Kidney (tissue), 14 donors: ENCODE data around the gene CAPN14. TPM values are rescaled to one million over a fixed set of nuclear protein-coding genes. Genes with fewer than 3 reads are reported as not detected.
A peak's percentile ranks its signal among the peaks of the same experiment; 100 is the strongest.

ENCODE experiments used
- DNase-seq, 5 donors: peaks; one replicate each; pipeline ENCODE4 v3.0.0-alpha.2; 2013 to 2020
- FAIRE-seq: peaks from 2 replicates; lab custom pipeline; 2012; peaks lifted over from hg19 to GRCh38; lab: Jason Lieb, UNC
- H3K27ac ChIP-seq, 2 donors: one replicate each; pipeline ENCODE4 v1.7.0; 2013; ENCODE audit warnings: low read depth in 2 of 2, low read length in 2 of 2, inconsistent platforms in 1 of 2
- H3K27me3 ChIP-seq: one replicate; pipeline ENCODE4 v1.7.1; 2013; ENCODE audit warnings: low read length, inconsistent platforms; ENCODE audit not compliant: control insufficient read depth, insufficient read depth
- H3K36me3 ChIP-seq, 3 donors: one replicate each; pipeline versions ENCODE4 v1.7.0 to v1.7.1; 2013; ENCODE audit warnings: low read length in 3 of 3, control low read depth in 1 of 3, inconsistent platforms in 1 of 3; ENCODE audit not compliant: insufficient read depth in 3 of 3, control insufficient read depth in 2 of 3
- H3K4me1 ChIP-seq, 3 donors: one replicate each; pipeline versions ENCODE4 v1.7.0 to v1.7.1; 2013; ENCODE audit warnings: low read length in 3 of 3, inconsistent platforms in 1 of 3, low read depth in 1 of 3; ENCODE audit not compliant: control insufficient read depth in 2 of 3, insufficient read depth in 2 of 3
- H3K4me3 ChIP-seq, 3 donors: one replicate each; pipeline versions ENCODE4 v1.7.0 to v1.8.1; 2013; ENCODE audit warnings: low read length in 3 of 3, control low read depth in 1 of 3, inconsistent platforms in 1 of 3
- H3K9ac ChIP-seq, 3 donors: one replicate each; pipeline versions ENCODE4 v1.7.0 to v1.7.1; 2013; ENCODE audit warnings: low read length in 3 of 3, control low read depth in 1 of 3, inconsistent platforms in 1 of 3
- H3K9me3 ChIP-seq, 3 donors: one replicate each; pipeline versions ENCODE4 v1.7.0 to v1.7.1; 2013; ENCODE audit warnings: low read length in 3 of 3, control low read depth in 1 of 3, inconsistent platforms in 1 of 3; ENCODE audit not compliant: control insufficient read depth in 2 of 3, insufficient read depth in 1 of 3
- CTCF ChIP-seq: IDR thresholded peaks from 3 replicates; pipeline ENCODE4 v1.5.1; 2012; ENCODE audit warnings: mild to moderate bottlenecking, moderate library complexity, borderline replicate concordance; ENCODE audit not compliant: insufficient read depth; ENCODE audit errors: extremely low read depth
- intact Hi-C: fragments of 100-400 bp; cut with DNase I; formaldehyde crosslinking; loops from one replicate; pipeline ENCODE4 v1.11.1; 2022
- polyA plus RNA-seq: library from polyadenylated mRNA; stranded (reverse); fragments of 350-450 nt; fragmentation: Illumina TruSeq; extraction: RNeasy Lipid Tissue Mini Kit (QIAGEN cat#74804); gene quantifications from one replicate; pipeline ENCODE4 v1.2.3, GENCODE V29; 2014; ENCODE audit warnings: low read depth, low replicate concordance; ENCODE audit not compliant: insufficient read depth
- total RNA-seq: library from RNA; stranded (reverse); fragmentation: NEBNext Ultra II Directional; extraction: Animal tissue kit (Norgen Biotek cat#: 25700); gene quantifications from one replicate; pipeline ENCODE4 v1.2.1, GENCODE V29; 2021
- donor health status: control.
- donor health status: control.
- donor health status: control.
- donor health status: control.
- donor health status: control.
- donor health status: DM: yes; HTN: yes; CAD: no.
- donor health status: Normal renal cell carcinoma (clear cell type).

The CAPN14 gene
- total and polyA plus RNA-seq, 2 donors from 2014 or later = 0.22 to 0.25 TPM

GRCh38 chr2:31219131-31219969 is 2.0 kb upstream of the CAPN14 start:
- Histone ChIP-seq H3K4me1 (peaks cover 0 to 2% (median 0%) of the 10 kb centered on the region in 3 donors), H3K9me3 (no peaks in the 10 kb centered on the region), H3K9ac (no peak overlapping the region), H3K27ac (peak overlapping the region in 1 of 2 donors; percentile 1), H3K36me3 (no peaks in the 10 kb centered on the region), H3K27me3 (no peaks in the 10 kb centered on the region), H3K4me3 (no peak overlapping the region)
- DNase-seq (no peak), FAIRE-seq (no peak)
- intact Hi-C loops = no loop called here
- no peak for TF ChIP-seq CTCF

GRCh38 chr2:31216734-31217133 is 581 bp downstream of the CAPN14 start:
- FAIRE-seq (no peak), DNase-seq (no peak)
- Histone ChIP-seq H3K4me3 (no peak overlapping the region), H3K9ac (no peak overlapping the region), H3K27ac (no peak overlapping the region), H3K9me3 (no peaks in the 10 kb centered on the region), H3K27me3 (no peaks in the 10 kb centered on the region), H3K4me1 (peaks cover 0 to 2% (median 0%) of the 10 kb centered on the region in 3 donors), H3K36me3 (no peaks in the 10 kb centered on the region)
- intact Hi-C loops = no loop called here
- TF ChIP-seq CTCF = no peak

GRCh38 chr2:31214444-31214915 is 2.8 kb downstream of the CAPN14 start:
- Histone ChIP-seq H3K27ac (no peak overlapping the region), H3K9ac (no peak overlapping the region), H3K36me3 (no peaks in the 10 kb centered on the region), H3K4me3 (no peak overlapping the region), H3K27me3 (no peaks in the 10 kb centered on the region), H3K9me3 (no peaks in the 10 kb centered on the region), H3K4me1 (peaks cover 0 to 2% (median 0%) of the 10 kb centered on the region in 3 donors)
- no peak for TF ChIP-seq CTCF
- FAIRE-seq (no peak), DNase-seq (no peak)
- intact Hi-C loops = no loop called here
